HepG2 (cell line): Measurements from ENCODE around the gene TNXB. TPM values are rescaled to one million over a fixed set of nuclear protein-coding genes. Genes with fewer than 3 reads are reported as not detected.

ENCODE experiments used
- ATAC-seq: fragments of 200-7000 bp; cut with Tn5 transposase; 3 replicates; pipeline ENCODE4 v1.9.1; 2020; ENCODE audit warnings: mild to moderate bottlenecking, moderate library complexity
- BruUV-seq: library from RNA; stranded (reverse); fragments of 400-500 nt; replicated peaks from 2 replicates; lab custom pipeline; 2021; lab: Mats Ljungman, UMichigan
- CTCF ChIA-PET: fragments of 300-600 bp; formaldehyde crosslinking; extraction: SDS; loops from one replicate; lab custom pipeline; 2021; ENCODE audit warnings: low total read pairs, inconsistent platforms, low intra/inter-chr PET ratio; lab: Yijun Ruan, JAX
- POLR2A ChIA-PET: fragments of 350-600 bp; sonication (Branson Sonifier 250); formaldehyde crosslinking; loops from one replicate; lab custom pipeline; 2020; ENCODE audit warnings: antibody characterized with exemption, inconsistent platforms; lab: Yijun Ruan, JAX
- DNase-seq: peaks from one replicate; pipeline ENCODE4 v3.0.0-alpha.2; 2015; ENCODE audit warnings: low spot score
- FAIRE-seq: peaks from 3 replicates; lab custom pipeline; 2011; peaks lifted over from hg19 to GRCh38; lab: Jason Lieb, UNC
- H2AFZ ChIP-seq: one replicate; pipeline ENCODE4 v1.6.1; 2011; ENCODE audit warnings: low read length, inconsistent platforms
- H3K27ac ChIP-seq: fragments of 300-600 bp; 3 replicates; pipeline ENCODE4 v1.8.0; 2011; ENCODE audit warnings: mixed run types, mild to moderate bottlenecking, mixed read lengths, low read length, inconsistent platforms; ENCODE audit not compliant: insufficient read depth; ENCODE audit errors: extremely low read length
- H3K27me3 ChIP-seq, 2 experiments: fragments of 200-600 bp in 1 of 2; 2 replicates in 1 of 2; 3 replicates in 1 of 2; pipeline versions ENCODE4 v1.6.0 to v1.8.0; 2011; ENCODE audit warnings: low read length in 2 of 2, mild to moderate bottlenecking in 2 of 2, moderate library complexity in 2 of 2, inconsistent platforms in 1 of 2; ENCODE audit not compliant: insufficient read depth in 2 of 2, control insufficient read depth in 1 of 2
- H3K36me3 ChIP-seq, 2 experiments: fragments of 200-600 bp in 1 of 2; replicated peaks in 1 of 2; 2 replicates in 1 of 2; 3 replicates in 1 of 2; pipeline versions ENCODE4 v1.5.1 to v1.8.0; 2011; ENCODE audit warnings: low read length in 2 of 2, inconsistent platforms in 1 of 2; ENCODE audit not compliant: insufficient read depth in 2 of 2, control insufficient read depth in 1 of 2
- H3K4me1 ChIP-seq: 2 replicates; pipeline ENCODE4 v1.5.1; 2012; ENCODE audit warnings: low read length, inconsistent platforms; ENCODE audit not compliant: insufficient read depth
- H3K4me2 ChIP-seq: 2 replicates; pipeline ENCODE4 v1.6.0; 2011; ENCODE audit warnings: low read depth, low read length, inconsistent platforms
- H3K4me3 ChIP-seq, 3 experiments: fragments of 200-600 bp in 1 of 3; sonication (generic), shearing (Covaris generic) in 1 of 3; replicated peaks in 1 of 3; 2 replicates each; pipeline ENCODE4 v1.5.1; 2011 to 2016; ENCODE audit warnings: low read length in 3 of 3, inconsistent platforms in 2 of 3, low read depth in 2 of 3, mild to moderate bottlenecking in 2 of 3, control low read depth in 1 of 3, mixed read lengths in 1 of 3; ENCODE audit not compliant: insufficient read depth in 1 of 3
- H3K79me2 ChIP-seq: one replicate; pipeline ENCODE4 v1.6.1; 2011; ENCODE audit warnings: low read length, inconsistent platforms; ENCODE audit not compliant: insufficient read depth
- H3K9ac ChIP-seq: 2 replicates; pipeline ENCODE4 v1.6.0; 2011; ENCODE audit warnings: mild to moderate bottlenecking, low read depth, low read length, inconsistent platforms; ENCODE audit not compliant: insufficient read depth
- H3K9me3 ChIP-seq: 2 replicates; pipeline ENCODE4 v1.5.1; 2012; ENCODE audit warnings: mild to moderate bottlenecking, low read length
- H4K20me1 ChIP-seq: 2 replicates; pipeline ENCODE4 v1.6.0; 2011; ENCODE audit warnings: inconsistent platforms, mild to moderate bottlenecking, low read length, moderate library complexity; ENCODE audit not compliant: insufficient read depth
- BHLHE40 ChIP-seq: IDR thresholded peaks from 2 replicates; pipeline ENCODE4 v1.6.1; 2011; ENCODE audit warnings: low read length, improper control_type of control experiment
- FOXJ3 ChIP-seq: sonication (generic); formaldehyde crosslinking; IDR thresholded peaks from 2 replicates; pipeline ENCODE4 v1.4.0; 2020; ENCODE audit warnings: missing genetic modification reagents, mild to moderate bottlenecking, borderline replicate concordance
- FOXP1 ChIP-seq, 2 experiments: fragments of 450-650 bp in 1 of 2; IDR thresholded peaks; 2 replicates each; pipeline ENCODE4 v1.6.1; 2017 to 2018; ENCODE audit warnings: antibody characterized with exemption in 1 of 2
- HIC2 ChIP-seq: sonication (generic); formaldehyde crosslinking; IDR thresholded peaks from 2 replicates; pipeline ENCODE4 v1.9.0; 2022; ENCODE audit warnings: low read depth, missing genetic modification reagents
- NFKBIZ ChIP-seq: IDR thresholded peaks from 2 replicates; pipeline ENCODE4 v1.6.1; 2018; ENCODE audit warnings: missing genetic modification reagents, missing compliant biosample characterization
- POGK ChIP-seq: sonication (generic); formaldehyde crosslinking; conservative IDR thresholded peaks from 2 replicates; pipeline ENCODE4 v1.8.0; 2022; ENCODE audit warnings: mild to moderate bottlenecking, moderate library complexity, missing genetic modification reagents
- SIX1 ChIP-seq: sonication (generic); formaldehyde crosslinking; IDR thresholded peaks from 2 replicates; pipeline ENCODE4 v1.4.0; 2020; ENCODE audit warnings: missing genetic modification reagents, borderline replicate concordance
- in situ Hi-C: cut with HindIII; loops from 2 replicates; pipeline ENCODE4 v1.10.0; 2017; ENCODE audit warnings: low pct_unique_long_range_greater_than_20kb; ENCODE audit not compliant: extremely low pct_ligation_motif_present
- intact Hi-C: fragments of 100-400 bp; cut with micrococcal nuclease; formaldehyde crosslinking; loops from one replicate; pipeline ENCODE4 v1.10.0; 2022; ENCODE audit not compliant: unreplicated experiment
- polyA plus RNA-seq, 8 experiments: library from polyadenylated mRNA; depleted of rRNA in 3 of 8; stranded (reverse) in 7 of 8; unstranded in 1 of 8; fragments of >200 nt; fragmentation: Illumina TruSeq in 4 of 8; extraction: Trizol in 4 of 8; gene quantifications; 2 replicates each; pipeline versions ENCODE4 v1.2.1 to v1.2.3, GENCODE V29; 2011 to 2016; ENCODE audit warnings: low read depth in 4 of 8, missing spikeins in 1 of 8, mixed read lengths in 1 of 8; ENCODE audit not compliant: insufficient read depth in 1 of 8
- total RNA-seq, 5 experiments: library from RNA; depleted of rRNA; stranded (reverse); fragments of >200 nt; fragmentation: Illumina TruSeq; extraction: Trizol; gene quantifications; 2 replicates each; pipeline ENCODE4 v1.2.3, GENCODE V29; 2016; ENCODE audit warnings: low read depth in 1 of 5
- TF ChIP-seq, protein P1 (sequence below): sonication (generic); formaldehyde crosslinking; IDR thresholded peaks from 2 replicates; pipeline ENCODE4 v1.9.0; 2021; ENCODE audit warnings: mild to moderate bottlenecking, missing genetic modification reagents
- TF ChIP-seq, protein P2 (sequence below): sonication (generic); formaldehyde crosslinking; IDR thresholded peaks from 2 replicates; pipeline ENCODE4 v1.4.0; 2020; ENCODE audit warnings: missing genetic modification reagents, mild to moderate bottlenecking, borderline replicate concordance

TNXB gene
- total and polyA plus RNA-seq, 2 of the 13 experiments (the other 11 are each of a cell fraction or from before 2014, with no cell fraction given), result 1.6 to 2.7 TPM

DNA sequence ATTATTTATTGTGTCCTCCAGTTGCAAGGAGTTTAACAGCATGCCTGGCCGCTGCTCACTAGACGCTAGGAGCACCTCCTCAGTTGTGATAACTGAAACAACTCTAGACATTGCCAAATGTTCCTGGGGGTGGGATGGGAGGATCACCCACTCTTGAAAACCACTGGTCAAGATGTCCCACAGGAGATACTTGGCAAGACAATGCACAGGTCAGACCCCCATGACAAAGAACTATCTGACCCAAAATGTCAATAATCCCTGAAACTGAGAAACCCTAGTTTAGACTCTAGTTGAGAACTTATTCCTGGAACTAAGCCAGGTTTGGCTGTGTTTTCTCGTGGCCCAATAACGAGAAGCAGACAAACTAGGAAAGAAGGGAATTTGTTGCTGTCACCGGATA is 30.5 kb upstream of the TNXB start (continued):
- TF ChIP-seq, protein P1, sequence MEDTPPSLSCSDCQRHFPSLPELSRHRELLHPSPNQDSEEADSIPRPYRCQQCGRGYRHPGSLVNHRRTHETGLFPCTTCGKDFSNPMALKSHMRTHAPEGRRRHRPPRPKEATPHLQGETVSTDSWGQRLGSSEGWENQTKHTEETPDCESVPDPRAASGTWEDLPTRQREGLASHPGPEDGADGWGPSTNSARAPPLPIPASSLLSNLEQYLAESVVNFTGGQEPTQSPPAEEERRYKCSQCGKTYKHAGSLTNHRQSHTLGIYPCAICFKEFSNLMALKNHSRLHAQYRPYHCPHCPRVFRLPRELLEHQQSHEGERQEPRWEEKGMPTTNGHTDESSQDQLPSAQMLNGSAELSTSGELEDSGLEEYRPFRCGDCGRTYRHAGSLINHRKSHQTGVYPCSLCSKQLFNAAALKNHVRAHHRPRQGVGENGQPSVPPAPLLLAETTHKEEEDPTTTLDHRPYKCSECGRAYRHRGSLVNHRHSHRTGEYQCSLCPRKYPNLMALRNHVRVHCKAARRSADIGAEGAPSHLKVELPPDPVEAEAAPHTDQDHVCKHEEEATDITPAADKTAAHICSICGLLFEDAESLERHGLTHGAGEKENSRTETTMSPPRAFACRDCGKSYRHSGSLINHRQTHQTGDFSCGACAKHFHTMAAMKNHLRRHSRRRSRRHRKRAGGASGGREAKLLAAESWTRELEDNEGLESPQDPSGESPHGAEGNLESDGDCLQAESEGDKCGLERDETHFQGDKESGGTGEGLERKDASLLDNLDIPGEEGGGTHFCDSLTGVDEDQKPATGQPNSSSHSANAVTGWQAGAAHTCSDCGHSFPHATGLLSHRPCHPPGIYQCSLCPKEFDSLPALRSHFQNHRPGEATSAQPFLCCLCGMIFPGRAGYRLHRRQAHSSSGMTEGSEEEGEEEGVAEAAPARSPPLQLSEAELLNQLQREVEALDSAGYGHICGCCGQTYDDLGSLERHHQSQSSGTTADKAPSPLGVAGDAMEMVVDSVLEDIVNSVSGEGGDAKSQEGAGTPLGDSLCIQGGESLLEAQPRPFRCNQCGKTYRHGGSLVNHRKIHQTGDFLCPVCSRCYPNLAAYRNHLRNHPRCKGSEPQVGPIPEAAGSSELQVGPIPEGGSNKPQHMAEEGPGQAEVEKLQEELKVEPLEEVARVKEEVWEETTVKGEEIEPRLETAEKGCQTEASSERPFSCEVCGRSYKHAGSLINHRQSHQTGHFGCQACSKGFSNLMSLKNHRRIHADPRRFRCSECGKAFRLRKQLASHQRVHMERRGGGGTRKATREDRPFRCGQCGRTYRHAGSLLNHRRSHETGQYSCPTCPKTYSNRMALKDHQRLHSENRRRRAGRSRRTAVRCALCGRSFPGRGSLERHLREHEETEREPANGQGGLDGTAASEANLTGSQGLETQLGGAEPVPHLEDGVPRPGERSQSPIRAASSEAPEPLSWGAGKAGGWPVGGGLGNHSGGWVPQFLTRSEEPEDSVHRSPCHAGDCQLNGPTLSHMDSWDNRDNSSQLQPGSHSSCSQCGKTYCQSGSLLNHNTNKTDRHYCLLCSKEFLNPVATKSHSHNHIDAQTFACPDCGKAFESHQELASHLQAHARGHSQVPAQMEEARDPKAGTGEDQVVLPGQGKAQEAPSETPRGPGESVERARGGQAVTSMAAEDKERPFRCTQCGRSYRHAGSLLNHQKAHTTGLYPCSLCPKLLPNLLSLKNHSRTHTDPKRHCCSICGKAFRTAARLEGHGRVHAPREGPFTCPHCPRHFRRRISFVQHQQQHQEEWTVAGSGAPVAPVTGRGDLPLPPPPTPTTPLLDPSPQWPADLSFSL (CRISPR knock-in tag), result no peak
- TF ChIP-seq SIX1 (CRISPR knock-in tag), result no peak

DNA sequence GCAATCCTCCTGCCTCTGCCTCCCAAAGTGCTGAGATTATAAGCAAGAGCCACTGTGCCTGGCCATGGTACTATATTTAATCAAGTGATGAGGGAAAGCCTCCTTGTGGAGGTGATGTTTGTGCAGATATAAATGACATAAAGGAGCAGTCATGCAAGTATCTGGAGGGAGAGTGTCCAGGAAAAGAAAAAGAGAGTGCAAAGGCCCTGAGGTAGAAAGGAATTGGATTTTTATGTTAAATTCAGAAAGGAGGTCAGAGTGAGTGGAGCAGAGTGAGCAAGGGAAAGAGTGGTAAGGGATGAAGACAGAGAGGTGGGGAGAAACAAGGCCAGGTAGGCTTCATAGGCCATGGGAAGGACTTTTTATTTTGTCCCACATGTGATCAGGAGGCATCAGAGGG is 28.3 kb upstream of the TNXB start:
- H3K27ac ChIP-seq, result no peak overlapping the region
- no TSS peak for BruUV-seq
- no peaks in the 10 kb centered on the region for H4K20me1 ChIP-seq
- H3K79me2 ChIP-seq, result no peaks in the 10 kb centered on the region
- no peak overlapping the region for H3K4me3 ChIP-seq
- H3K9ac ChIP-seq, result no peak overlapping the region
- intact Hi-C loops, result no loop called here
- no peak for DNase-seq
- CTCF ChIA-PET, result no interaction called here
- no peak for ATAC-seq
- H3K4me1 ChIP-seq, result peaks cover 43% of the 10 kb centered on the region
- no peak overlapping the region for H2AFZ ChIP-seq
- H3K27me3 ChIP-seq, result peaks cover 1 to 6% of the 10 kb centered on the region in 2 experiments; a peak in 2 of 5 replicates
- H3K9me3 ChIP-seq, result no peaks in the 10 kb centered on the region
- POLR2A ChIA-PET, result interaction anchor here (0.7 to 1.1 kb wide), 2 partner anchors 9 to 46 kb away, joined by 3 to 5 read pairs; partner anchors contain the start of gene ATF6B
- H3K36me3 ChIP-seq, result no peaks in the 10 kb centered on the region
- in situ Hi-C loops, result no loop called here
- FAIRE-seq, result no peak
- H3K4me2 ChIP-seq, result no peak overlapping the region
- no peak for TF ChIP-seq FOXP1 (IDR thresholded peaks at IDR 0.05)
- no peak for TF ChIP-seq FOXP1 (CRISPR knock-in tag; IDR thresholded peaks at IDR 0.05)
- no peak for TF ChIP-seq HIC2 (CRISPR knock-in tag)
- no peak for TF ChIP-seq BHLHE40
- no peak for TF ChIP-seq NFKBIZ
- no peak for TF ChIP-seq POGK (CRISPR knock-in tag)
- no peak for TF ChIP-seq FOXJ3 (CRISPR knock-in tag)
- TF ChIP-seq, protein P2, sequence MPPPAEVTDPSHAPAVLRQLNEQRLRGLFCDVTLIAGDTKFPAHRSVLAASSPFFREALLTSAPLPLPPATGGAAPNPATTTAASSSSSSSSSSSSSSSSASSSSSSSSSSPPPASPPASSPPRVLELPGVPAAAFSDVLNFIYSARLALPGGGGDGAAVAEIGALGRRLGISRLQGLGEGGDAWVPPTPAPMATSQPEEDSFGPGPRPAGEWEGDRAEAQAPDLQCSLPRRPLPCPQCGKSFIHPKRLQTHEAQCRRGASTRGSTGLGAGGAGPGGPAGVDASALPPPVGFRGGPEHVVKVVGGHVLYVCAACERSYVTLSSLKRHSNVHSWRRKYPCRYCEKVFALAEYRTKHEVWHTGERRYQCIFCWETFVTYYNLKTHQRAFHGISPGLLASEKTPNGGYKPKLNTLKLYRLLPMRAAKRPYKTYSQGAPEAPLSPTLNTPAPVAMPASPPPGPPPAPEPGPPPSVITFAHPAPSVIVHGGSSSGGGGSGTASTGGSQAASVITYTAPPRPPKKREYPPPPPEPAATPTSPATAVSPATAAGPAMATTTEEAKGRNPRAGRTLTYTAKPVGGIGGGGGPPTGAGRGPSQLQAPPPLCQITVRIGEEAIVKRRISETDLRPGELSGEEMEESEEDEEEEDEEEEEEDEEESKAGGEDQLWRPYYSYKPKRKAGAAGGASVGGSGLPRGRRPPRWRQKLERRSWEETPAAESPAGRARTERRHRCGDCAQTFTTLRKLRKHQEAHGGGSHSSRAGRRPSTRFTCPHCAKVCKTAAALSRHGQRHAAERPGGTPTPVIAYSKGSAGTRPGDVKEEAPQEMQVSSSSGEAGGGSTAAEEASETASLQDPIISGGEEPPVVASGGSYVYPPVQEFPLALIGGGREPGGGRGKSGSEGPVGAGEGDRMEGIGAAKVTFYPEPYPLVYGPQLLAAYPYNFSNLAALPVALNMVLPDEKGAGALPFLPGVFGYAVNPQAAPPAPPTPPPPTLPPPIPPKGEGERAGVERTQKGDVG, result no peak
